ENCODE measurements around the gene LSM14A.
A peak's percentile ranks its signal among the peaks of the same experiment; 100 is the strongest.
"Not testable (repeated sequence)": the region's sequence is repeated elsewhere in the genome, so short reads cannot be mapped to it uniquely, and the experiment has no call there.

The LSM14A gene

GRCh38 chr19:34215006-34215665 lies 42.8 kb downstream of the LSM14A start:
- peaks cover 54% of the 10 kb centered on the region for H3K36me3 ChIP-seq (ENCODE audit: low read length)
- H3K9me2 ChIP-seq (replicated peaks; ENCODE audit: insufficient read depth, low read length): no peaks in the 10 kb centered on the region
- peaks cover 23% of the 10 kb centered on the region for H3K79me2 ChIP-seq (ENCODE audit: insufficient read depth, low read length)
- H3K27ac ChIP-seq (ENCODE audit: low read depth, low read length): no peak overlapping the region
- no peak overlapping the region for H2AFZ ChIP-seq (ENCODE audit: low read depth, low read length, severe bottlenecking)
- no peak overlapping the region for H3K4me3 ChIP-seq (ENCODE audit: insufficient read depth, low read length, poor library complexity, severe bottlenecking)
- H3F3A ChIP-seq (ENCODE audit: insufficient read depth): peaks cover 47% of the 10 kb centered on the region
- H3K4me2 ChIP-seq (ENCODE audit: low read depth, low read length, poor library complexity, severe bottlenecking): no peak overlapping the region
- no peak overlapping the region for H3K9ac ChIP-seq (ENCODE audit: low read length)
- no peak for TF ChIP-seq EZH2phosphoT487 (conservative IDR thresholded peaks at IDR 0.05; ENCODE audit: low read length)
- no peak for TF ChIP-seq CTCF (IDR thresholded peaks at IDR 0.05; ENCODE audit: insufficient read depth, low read length, poor library complexity, severe bottlenecking)
- H3K27me3 ChIP-seq (ENCODE audit: low read length): no peaks in the 10 kb centered on the region
- H4K20me1 ChIP-seq (ENCODE audit: low read depth, low read length): no peaks in the 10 kb centered on the region; the same call in 1 of the 2 replicates
- no peaks in the 10 kb centered on the region for H3K9me3 ChIP-seq (ENCODE audit: insufficient read depth, low read length)

GRCh38 chr19:34215666-34216038 lies 43.3 kb downstream of the LSM14A start:
- H3K79me2 ChIP-seq (ENCODE audit: insufficient read depth, low read length): peaks cover 22% of the 10 kb centered on the region
- no peak overlapping the region for H3K9ac ChIP-seq (ENCODE audit: low read length)
- H3K9me3 ChIP-seq (ENCODE audit: insufficient read depth, low read length): no peaks in the 10 kb centered on the region
- H3K27ac ChIP-seq (ENCODE audit: low read depth, low read length): no peak overlapping the region
- H3K4me2 ChIP-seq (ENCODE audit: low read depth, low read length, poor library complexity, severe bottlenecking): no peak overlapping the region
- no peaks in the 10 kb centered on the region; the same call in 1 of the 2 replicates for H4K20me1 ChIP-seq (ENCODE audit: low read depth, low read length)
- peaks cover 54% of the 10 kb centered on the region for H3K36me3 ChIP-seq (ENCODE audit: low read length)
- H3F3A ChIP-seq (ENCODE audit: insufficient read depth): peaks cover 50% of the 10 kb centered on the region
- no peak overlapping the region for H3K4me3 ChIP-seq (ENCODE audit: insufficient read depth, low read length, poor library complexity, severe bottlenecking)
- no peaks in the 10 kb centered on the region for H3K27me3 ChIP-seq (ENCODE audit: low read length)
- no peak overlapping the region for H2AFZ ChIP-seq (ENCODE audit: low read depth, low read length, severe bottlenecking)
- TF ChIP-seq CTCF (IDR thresholded peaks at IDR 0.05; ENCODE audit: insufficient read depth, low read length, poor library complexity, severe bottlenecking): no peak
- no peak for TF ChIP-seq EZH2phosphoT487 (conservative IDR thresholded peaks at IDR 0.05; ENCODE audit: low read length)
- H3K9me2 ChIP-seq (replicated peaks; ENCODE audit: insufficient read depth, low read length): no peaks in the 10 kb centered on the region

GRCh38 chr19:34216745-34217219 lies 44.5 kb downstream of the LSM14A start:
- Histone ChIP-seq H3K36me3 (ENCODE audit: low read length) (peaks cover 57% of the 10 kb centered on the region), H3K4me2 (ENCODE audit: low read depth, low read length, poor library complexity, severe bottlenecking) (peak overlapping the region; percentile 8), H3K27ac (ENCODE audit: low read depth, low read length) (peak overlapping the region; percentile 26; the same call in 1 of the 2 replicates), H3F3A (ENCODE audit: insufficient read depth) (peaks cover 51% of the 10 kb centered on the region), H3K79me2 (ENCODE audit: insufficient read depth, low read length) (peaks cover 27% of the 10 kb centered on the region)
- not testable (repeated sequence) for H3K9ac ChIP-seq (ENCODE audit: low read length); H2AFZ ChIP-seq (ENCODE audit: low read depth, low read length, severe bottlenecking); H4K20me1 ChIP-seq (ENCODE audit: low read depth, low read length); H3K9me2 ChIP-seq (replicated peaks; ENCODE audit: insufficient read depth, low read length); H3K9me3 ChIP-seq (ENCODE audit: insufficient read depth, low read length); H3K27me3 ChIP-seq (ENCODE audit: low read length); H3K4me3 ChIP-seq (ENCODE audit: insufficient read depth, low read length, poor library complexity, severe bottlenecking)

Measured in SU-DHL-6 (cell line).